GM12878 (cell line): ENCODE measurements around the gene MDFI. TPM values are rescaled to one million over a fixed set of nuclear protein-coding genes. Genes with fewer than 3 reads are reported as not detected.

Source experiments
- ATAC-seq: fragments of 200-7000 bp; cut with Tn5 transposase; 3 replicates; pipeline ENCODE4 v1.9.1; 2020; ENCODE audit warnings: mild to moderate bottlenecking, moderate library complexity
- BruUV-seq: library from RNA; stranded (reverse); fragments of 400-500 nt; replicated peaks from 2 replicates; lab custom pipeline; 2021; lab: Mats Ljungman, UMichigan
- CTCF ChIA-PET: fragments of 300-600 bp; sonication (Branson Sonifier 250); formaldehyde crosslinking; extraction: SDS; loops from one replicate; lab custom pipeline; 2021; ENCODE audit warnings: inconsistent platforms; lab: Yijun Ruan, JAX
- POLR2A ChIA-PET: fragments of 350-600 bp; formaldehyde crosslinking; extraction: SDS; loops from one replicate; lab custom pipeline; 2021; ENCODE audit warnings: inconsistent platforms; lab: Charles Lee
- RAD21 ChIA-PET: fragments of 300-600 bp; sonication (Branson Sonifier 250); formaldehyde crosslinking; loops from one replicate; lab custom pipeline; 2023; ENCODE audit warnings: antibody characterized with exemption; ENCODE audit not compliant: unreplicated experiment; lab: Charles Lee
- SMC1A ChIA-PET: fragments of 300-600 bp; sonication (Branson Sonifier 250); formaldehyde crosslinking; loops from one replicate; lab custom pipeline; 2023; ENCODE audit not compliant: unreplicated experiment, uncharacterized antibody; lab: Charles Lee
- DNase-seq: peaks from one replicate; pipeline ENCODE4 v3.0.0-alpha.2; 2011; ENCODE audit warnings: low read depth, low spot score
- FAIRE-seq: peaks from 3 replicates; lab custom pipeline; 2011; peaks lifted over from hg19 to GRCh38; lab: Jason Lieb, UNC
- H2AFZ ChIP-seq: 2 replicates; pipeline ENCODE4 v1.6.0; 2011; ENCODE audit warnings: low read depth, low read length, control low read depth; ENCODE audit not compliant: control insufficient read depth
- H3K27ac ChIP-seq: 2 replicates; pipeline ENCODE4 v1.5.1; 2011; ENCODE audit warnings: control low read depth; ENCODE audit not compliant: control insufficient read depth, insufficient read depth
- H3K27me3 ChIP-seq, 2 experiments: replicated peaks in 1 of 2; 2 replicates each; pipeline versions ENCODE4 v1.6.0 to v1.6.1; 2011; ENCODE audit warnings: low read length in 1 of 2; ENCODE audit not compliant: control insufficient read depth in 2 of 2, insufficient read depth in 2 of 2
- H3K36me3 ChIP-seq, 2 experiments: 2 replicates each; pipeline ENCODE4 v1.5.1; 2011; ENCODE audit warnings: low read length in 1 of 2; ENCODE audit not compliant: control insufficient read depth in 2 of 2, insufficient read depth in 2 of 2
- H3K4me1 ChIP-seq: 2 replicates; pipeline ENCODE4 v1.6.1; 2011; ENCODE audit warnings: mild to moderate bottlenecking, low read length, moderate library complexity, mixed read lengths; ENCODE audit not compliant: control insufficient read depth, insufficient read depth
- H3K4me2 ChIP-seq: 2 replicates; pipeline ENCODE4 v1.6.0; 2011; ENCODE audit warnings: control low read depth; ENCODE audit not compliant: control insufficient read depth, insufficient read depth
- H3K4me3 ChIP-seq: fragments of 200-600 bp; sonication (generic); 2 replicates; pipeline ENCODE4 v1.5.1; 2016
- H3K79me2 ChIP-seq: 2 replicates; pipeline ENCODE4 v1.6.0; 2011; ENCODE audit warnings: low read length; ENCODE audit not compliant: control insufficient read depth, insufficient read depth
- H3K9ac ChIP-seq: 2 replicates; pipeline ENCODE4 v1.8.0; 2011; ENCODE audit warnings: low read length, control low read depth, mixed read lengths; ENCODE audit not compliant: control insufficient read depth, insufficient read depth
- H3K9me3 ChIP-seq: replicated peaks from 3 replicates; pipeline ENCODE4 v1.5.1; 2011; ENCODE audit warnings: mild to moderate bottlenecking, low read length; ENCODE audit not compliant: control insufficient read depth, insufficient read depth
- H4K20me1 ChIP-seq: 2 replicates; pipeline ENCODE4 v1.6.0; 2011; ENCODE audit not compliant: control insufficient read depth, insufficient read depth
- RB1 ChIP-seq: fragments of 450-650 bp; formaldehyde crosslinking; IDR thresholded peaks from 2 replicates; pipeline ENCODE4 v1.6.1; 2017; ENCODE audit warnings: mild to moderate bottlenecking, borderline replicate concordance
- SIN3A ChIP-seq: IDR thresholded peaks from 2 replicates; pipeline ENCODE4 v1.6.1; 2012; ENCODE audit warnings: low read depth, low read length, improper control_type of control experiment
- SREBF1 ChIP-seq: IDR thresholded peaks from 2 replicates; pipeline ENCODE4 v1.6.1; 2012; ENCODE audit warnings: mild to moderate bottlenecking, low read length
- WGBS: methylation state at CpG from one replicate; pipeline ENCODE4 v1.1.6; 2016; ENCODE audit warnings: low lambda C conversion rate; ENCODE audit not compliant: insufficient replicate concordance, insufficient coverage; ENCODE audit errors: missing lambda C conversion rate; 5-methylcytosine and 5-hydroxymethylcytosine counted together
- in situ Hi-C: fragments of 300-500 bp; cut with MboI; formaldehyde crosslinking; loops from 9 replicates; pipeline ENCODE4 v1.14.3; 2018; ENCODE audit warnings: mixed read lengths
- intact Hi-C: fragments of 100-400 bp; cut with micrococcal nuclease; formaldehyde crosslinking; loops from one replicate; pipeline ENCODE4 v1.14.2; 2022; ENCODE audit not compliant: unreplicated experiment
- polyA plus RNA-seq, 11 experiments: library from polyadenylated mRNA; depleted of rRNA in 4 of 11; unstranded in 6 of 11; stranded (reverse) in 5 of 11; fragments of >200 nt; fragmentation: Nextera tagmentation in 4 of 11; fragmentation: Illumina TruSeq in 1 of 11; extraction: Ambion mirVana in 4 of 11; extraction: Trizol in 1 of 11; gene quantifications; 1 replicate in 1 of 11; 2 replicates in 10 of 11; pipeline versions ENCODE4 v1.2.1 to v1.2.3, GENCODE V29; 2011 to 2016; ENCODE audit warnings: inconsistent platforms in 2 of 11, missing spikeins in 2 of 11, low read depth in 1 of 11
- total RNA-seq, 4 experiments: library from RNA; depleted of rRNA in 3 of 4; stranded (reverse); fragments of >200 nt in 3 of 4; fragmentation: Illumina TruSeq in 1 of 4; extraction: Trizol in 1 of 4; gene quantifications; 2 replicates each; pipeline versions ENCODE4 v1.2.1 to v1.2.3, GENCODE V29; 2013 to 2021
- TF ChIP-seq, protein P1 (sequence below): fragments of 450-650 bp; IDR thresholded peaks from 2 replicates; pipeline ENCODE4 v1.6.1; 2017; ENCODE audit warnings: low read depth, mild to moderate bottlenecking, moderate library complexity
- TF ChIP-seq, protein P2 (sequence below): fragments of 450-650 bp; IDR thresholded peaks from 2 replicates; pipeline ENCODE4 v1.6.1; 2016; ENCODE audit warnings: mild to moderate bottlenecking
- TF ChIP-seq, protein P3 (sequence below): fragments of 450-650 bp; IDR thresholded peaks from 2 replicates; pipeline ENCODE4 v1.6.1; 2018; ENCODE audit warnings: borderline replicate concordance, mild to moderate bottlenecking; ENCODE audit not compliant: partially characterized antibody
- TF ChIP-seq, protein P4 (sequence below): IDR thresholded peaks from 2 replicates; pipeline ENCODE4 v1.6.1; 2011; ENCODE audit warnings: borderline replicate concordance, low read depth, mild to moderate bottlenecking, moderate library complexity, mixed read lengths, low read length; ENCODE audit not compliant: insufficient read depth; ENCODE audit errors: extremely low read length
- TF ChIP-seq, protein P5 (sequence below): fragments of 450-650 bp; IDR thresholded peaks from 2 replicates; pipeline ENCODE4 v1.6.1; 2017; ENCODE audit warnings: borderline replicate concordance

MDFI gene
- total and polyA plus RNA-seq, 10 of the 15 experiments (the other 5 are each of a cell fraction or from before 2014, with no cell fraction given), result not detected

DNA sequence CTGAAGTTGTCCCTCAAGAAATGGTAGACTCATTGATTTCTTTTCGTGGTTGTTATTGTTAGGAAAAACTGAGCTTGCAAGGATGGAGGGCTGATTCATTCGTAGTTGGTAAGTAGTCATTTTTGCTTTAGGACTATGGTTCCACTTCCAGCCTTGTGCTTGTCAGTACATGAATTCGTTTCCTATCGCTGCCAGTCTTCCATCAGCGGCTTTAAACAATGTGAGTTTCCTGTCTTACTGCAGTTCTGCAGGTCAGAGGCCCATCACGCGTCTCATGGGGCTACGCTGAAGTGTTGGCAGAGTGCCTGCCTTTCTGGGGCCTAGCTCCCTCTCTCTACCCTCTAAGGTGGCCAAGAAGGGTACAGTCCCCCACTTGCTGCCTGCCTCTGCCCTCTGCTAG lies 11.4 kb upstream of the MDFI start:
- Histone ChIP-seq H3K79me2 (no peaks in the 10 kb centered on the region), H3K27ac (no peak overlapping the region), H3K36me3 (no peaks in the 10 kb centered on the region), H3K9ac (no peak overlapping the region), H3K27me3 (peaks cover 0 to 5% of the 10 kb centered on the region in 2 experiments; a peak in 2 of 4 replicates), H3K4me1 (peaks cover 6% of the 10 kb centered on the region), H3K4me2 (no peak overlapping the region), H3K4me3 (no peak overlapping the region), H3K9me3 (no peaks in the 10 kb centered on the region), H4K20me1 (no peaks in the 10 kb centered on the region), H2AFZ (no peak overlapping the region)
- FAIRE-seq, result no peak
- DNase-seq, result no peak
- intact Hi-C loops, result no loop called here
- SMC1A ChIA-PET, result no interaction called here
- 60% methylated on average over 8 of the region's 8 CpGs for WGBS
- in situ Hi-C loops, result no loop called here
- ATAC-seq, result no peak
- TF ChIP-seq, protein P1, sequence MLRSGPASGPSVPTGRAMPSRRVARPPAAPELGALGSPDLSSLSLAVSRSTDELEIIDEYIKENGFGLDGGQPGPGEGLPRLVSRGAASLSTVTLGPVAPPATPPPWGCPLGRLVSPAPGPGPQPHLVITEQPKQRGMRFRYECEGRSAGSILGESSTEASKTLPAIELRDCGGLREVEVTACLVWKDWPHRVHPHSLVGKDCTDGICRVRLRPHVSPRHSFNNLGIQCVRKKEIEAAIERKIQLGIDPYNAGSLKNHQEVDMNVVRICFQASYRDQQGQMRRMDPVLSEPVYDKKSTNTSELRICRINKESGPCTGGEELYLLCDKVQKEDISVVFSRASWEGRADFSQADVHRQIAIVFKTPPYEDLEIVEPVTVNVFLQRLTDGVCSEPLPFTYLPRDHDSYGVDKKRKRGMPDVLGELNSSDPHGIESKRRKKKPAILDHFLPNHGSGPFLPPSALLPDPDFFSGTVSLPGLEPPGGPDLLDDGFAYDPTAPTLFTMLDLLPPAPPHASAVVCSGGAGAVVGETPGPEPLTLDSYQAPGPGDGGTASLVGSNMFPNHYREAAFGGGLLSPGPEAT, result no peak
- TF ChIP-seq SIN3A, result no peak
- TF ChIP-seq SREBF1, result no peak
- TF ChIP-seq, protein P2, sequence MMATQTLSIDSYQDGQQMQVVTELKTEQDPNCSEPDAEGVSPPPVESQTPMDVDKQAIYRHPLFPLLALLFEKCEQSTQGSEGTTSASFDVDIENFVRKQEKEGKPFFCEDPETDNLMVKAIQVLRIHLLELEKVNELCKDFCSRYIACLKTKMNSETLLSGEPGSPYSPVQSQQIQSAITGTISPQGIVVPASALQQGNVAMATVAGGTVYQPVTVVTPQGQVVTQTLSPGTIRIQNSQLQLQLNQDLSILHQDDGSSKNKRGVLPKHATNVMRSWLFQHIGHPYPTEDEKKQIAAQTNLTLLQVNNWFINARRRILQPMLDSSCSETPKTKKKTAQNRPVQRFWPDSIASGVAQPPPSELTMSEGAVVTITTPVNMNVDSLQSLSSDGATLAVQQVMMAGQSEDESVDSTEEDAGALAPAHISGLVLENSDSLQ, result no peak
- TF ChIP-seq, protein P3, sequence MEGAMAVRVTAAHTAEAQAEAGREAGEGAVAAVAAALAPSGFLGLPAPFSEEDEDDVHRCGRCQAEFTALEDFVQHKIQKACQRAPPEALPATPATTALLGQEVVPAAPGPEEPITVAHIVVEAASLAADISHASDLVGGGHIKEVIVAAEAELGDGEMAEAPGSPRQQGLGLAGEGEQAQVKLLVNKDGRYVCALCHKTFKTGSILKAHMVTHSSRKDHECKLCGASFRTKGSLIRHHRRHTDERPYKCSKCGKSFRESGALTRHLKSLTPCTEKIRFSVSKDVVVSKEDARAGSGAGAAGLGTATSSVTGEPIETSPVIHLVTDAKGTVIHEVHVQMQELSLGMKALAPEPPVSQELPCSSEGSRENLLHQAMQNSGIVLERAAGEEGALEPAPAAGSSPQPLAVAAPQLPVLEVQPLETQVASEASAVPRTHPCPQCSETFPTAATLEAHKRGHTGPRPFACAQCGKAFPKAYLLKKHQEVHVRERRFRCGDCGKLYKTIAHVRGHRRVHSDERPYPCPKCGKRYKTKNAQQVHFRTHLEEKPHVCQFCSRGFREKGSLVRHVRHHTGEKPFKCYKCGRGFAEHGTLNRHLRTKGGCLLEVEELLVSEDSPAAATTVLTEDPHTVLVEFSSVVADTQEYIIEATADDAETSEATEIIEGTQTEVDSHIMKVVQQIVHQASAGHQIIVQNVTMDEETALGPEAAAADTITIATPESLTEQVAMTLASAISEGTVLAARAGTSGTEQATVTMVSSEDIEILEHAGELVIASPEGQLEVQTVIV, result no peak
- TF ChIP-seq, protein P4, sequence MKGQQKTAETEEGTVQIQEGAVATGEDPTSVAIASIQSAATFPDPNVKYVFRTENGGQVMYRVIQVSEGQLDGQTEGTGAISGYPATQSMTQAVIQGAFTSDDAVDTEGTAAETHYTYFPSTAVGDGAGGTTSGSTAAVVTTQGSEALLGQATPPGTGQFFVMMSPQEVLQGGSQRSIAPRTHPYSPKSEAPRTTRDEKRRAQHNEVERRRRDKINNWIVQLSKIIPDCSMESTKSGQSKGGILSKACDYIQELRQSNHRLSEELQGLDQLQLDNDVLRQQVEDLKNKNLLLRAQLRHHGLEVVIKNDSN, result no peak
- TF ChIP-seq RB1, result no peak
- TF ChIP-seq, protein P5, sequence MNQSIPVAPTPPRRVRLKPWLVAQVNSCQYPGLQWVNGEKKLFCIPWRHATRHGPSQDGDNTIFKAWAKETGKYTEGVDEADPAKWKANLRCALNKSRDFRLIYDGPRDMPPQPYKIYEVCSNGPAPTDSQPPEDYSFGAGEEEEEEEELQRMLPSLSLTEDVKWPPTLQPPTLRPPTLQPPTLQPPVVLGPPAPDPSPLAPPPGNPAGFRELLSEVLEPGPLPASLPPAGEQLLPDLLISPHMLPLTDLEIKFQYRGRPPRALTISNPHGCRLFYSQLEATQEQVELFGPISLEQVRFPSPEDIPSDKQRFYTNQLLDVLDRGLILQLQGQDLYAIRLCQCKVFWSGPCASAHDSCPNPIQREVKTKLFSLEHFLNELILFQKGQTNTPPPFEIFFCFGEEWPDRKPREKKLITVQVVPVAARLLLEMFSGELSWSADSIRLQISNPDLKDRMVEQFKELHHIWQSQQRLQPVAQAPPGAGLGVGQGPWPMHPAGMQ, result no peak
- CTCF ChIA-PET, result interaction anchor here (0.7 kb wide), 1 partner anchor 66 kb away, joined by 3 read pairs; no protein-coding TSS in a partner anchor
- RAD21 ChIA-PET, result no interaction called here
- POLR2A ChIA-PET, result no interaction called here
- BruUV-seq, result no TSS peak
